ENCODE results near the gene MS4A4E.

- no peak for TF ChIP-seq SP1 (CRISPR knock-in tag; conservative IDR thresholded peaks at IDR 0.05)
- TF ChIP-seq CTCF (IDR thresholded peaks at IDR 0.05): no peak
- no peak for TF ChIP-seq AR (CRISPR knock-in tag; IDR thresholded peaks at IDR 0.05)
- TF ChIP-seq MXD4 (CRISPR knock-in tag; IDR thresholded peaks at IDR 0.05; ENCODE audit: borderline replicate concordance): no peak
- TF ChIP-seq ZBTB21 (CRISPR knock-in tag; IDR thresholded peaks at IDR 0.05; ENCODE audit: borderline replicate concordance): no peak
- TF ChIP-seq ATF2 (CRISPR knock-in tag; IDR thresholded peaks at IDR 0.05; ENCODE audit: borderline replicate concordance, low read depth): no peak
- TF ChIP-seq AFF4 (CRISPR knock-in tag; IDR thresholded peaks at IDR 0.05; ENCODE audit: borderline replicate concordance): no peak
- TF ChIP-seq CREB1 (CRISPR knock-in tag; IDR thresholded peaks at IDR 0.05): no peak
- TF ChIP-seq E2F5 (CRISPR knock-in tag; IDR thresholded peaks at IDR 0.05): no peak
Observed at GRCh38 chr11:60206616-60207015, 36.3 kb downstream of the MS4A4E start.
